HG02763 (cell line): ENCODE data around the gene KLRC2.
"Not testable (repeated sequence)": the region's sequence is repeated elsewhere in the genome, so short reads cannot be mapped to it uniquely, and the experiment has no call there.

Experiments
- ATAC-seq: cut with Tn5 transposase; IDR thresholded peaks from one replicate; pipeline ENCODE4 v1.9.1; 2021; ENCODE audit warnings: mild to moderate bottlenecking, moderate library complexity; ENCODE audit not compliant: unreplicated experiment

KLRC2 gene

GRCh38 chr12:10435816-10436215 lies at the start of gene KLRC2:
Gene KLRC2, minus strand, starts transcription at chr12:10436010. Its CDS starts 24 bp downstream, at chr12:10435986.
- ATAC-seq, result not testable (repeated sequence)

GRCh38 chr12:10481901-10482300 lies 46.1 kb upstream of the KLRC2 start:
- not testable (repeated sequence) for ATAC-seq

GRCh38 chr12:10472808-10473207 lies 37.0 kb upstream of the KLRC2 start:
- not testable (repeated sequence) for ATAC-seq

GRCh38 chr12:10469701-10470100 lies 33.9 kb upstream of the KLRC2 start:
- ATAC-seq, result no peak

- no peak for ATAC-seq
These were observed 30.5 kb upstream of the KLRC2 start for GRCh38 chr12:10466311-10466710.

- no peak for ATAC-seq
These were observed 21.9 kb upstream of the KLRC2 start for GRCh38 chr12:10457760-10458159.

GRCh38 chr12:10456856-10457255 lies 21.0 kb upstream of the KLRC2 start:
- ATAC-seq, result no peak

GRCh38 chr12:10455766-10456165 lies 20.0 kb upstream of the KLRC2 start:
- ATAC-seq, result no peak

GRCh38 chr12:10454531-10454930 lies 18.7 kb upstream of the KLRC2 start:
- ATAC-seq, result no peak

GRCh38 chr12:10453156-10453555 lies 17.3 kb upstream of the KLRC2 start, which contains the start of gene KLRC1:
Gene KLRC1, minus strand, starts transcription at chr12:10453377. Its CDS starts 2,221 bp downstream, at chr12:10451156.
- no peak for ATAC-seq

- ATAC-seq, result no peak
These were observed 12.4 kb upstream of the KLRC2 start for GRCh38 chr12:10448236-10448635.

- ATAC-seq, result not testable (repeated sequence)
These were observed 10.2 kb upstream of the KLRC2 start for GRCh38 chr12:10446052-10446451.

- ATAC-seq, result not testable (repeated sequence)
These were observed 5.3 kb upstream of the KLRC2 start for GRCh38 chr12:10441144-10441543.

GRCh38 chr12:10439608-10440274 lies 3.9 kb upstream of the KLRC2 start:
- ATAC-seq, result not testable (repeated sequence)

GRCh38 chr12:10437601-10438000 lies 1.8 kb upstream of the KLRC2 start:
- ATAC-seq, result not testable (repeated sequence)

GRCh38 chr12:10430623-10431022 lies 5.2 kb downstream of the KLRC2 start:
- not testable (repeated sequence) for ATAC-seq

GRCh38 chr12:10425938-10426337 lies 9.9 kb downstream of the KLRC2 start:
- ATAC-seq, result not testable (repeated sequence)

GRCh38 chr12:10424260-10424899 lies 11.4 kb downstream of the KLRC2 start:
- not testable (repeated sequence) for ATAC-seq

GRCh38 chr12:10422159-10422558 lies 13.7 kb downstream of the KLRC2 start:
- not testable (repeated sequence) for ATAC-seq

- not testable (repeated sequence) for ATAC-seq
These were observed 15.5 kb downstream of the KLRC2 start, which contains the start of gene KLRC3 for GRCh38 chr12:10420334-10420733. Gene KLRC3, minus strand, starts transcription at chr12:10420595. Its CDS starts 45 bp downstream, at chr12:10420550.

GRCh38 chr12:10409392-10409791 lies 26.4 kb downstream of the KLRC2 start, which contains the start of gene KLRC4:
Gene KLRC4, minus strand, starts transcription at chr12:10409757. Its CDS starts 182 bp downstream, at chr12:10409575.
- no peak for ATAC-seq

GRCh38 chr12:10408842-10409241 lies 27.0 kb downstream of the KLRC2 start:
- ATAC-seq, result no peak
